ENCODE data around the gene TNFRSF1B. TPM values are rescaled to one million over a fixed set of nuclear protein-coding genes. Genes with fewer than 3 reads are reported as not detected.
A peak's percentile ranks its signal among the peaks of the same experiment; 100 is the strongest.

TNFRSF1B gene
- total RNA-seq, 4 donors from 2014 or later, result 10.9 to 34.9 (median 31.0) TPM

- Histone ChIP-seq H3K4me3 (no peak overlapping the region), H3K4me1 (no peaks in the 10 kb centered on the region), H3K36me3 (peaks cover 0 to 41% of the 10 kb centered on the region in 2 donors), H3K27me3 (peaks cover 12% of the 10 kb centered on the region), H3K27ac (no peak overlapping the region), H3K9me3 (no peaks in the 10 kb centered on the region)
- WGBS, 2 donors (ENCODE audit: low coverage in 1 of 2), result 69 to 85% methylated on average over 3 to 5 of the region's 14 CpGs
- ATAC-seq, result no peak
- TF ChIP-seq CTCF (IDR thresholded peaks at IDR 0.05), result no peak
- no peak for TF ChIP-seq EP300 (IDR thresholded peaks at IDR 0.05)
- no peak for TF ChIP-seq POLR2AphosphoS5 (IDR thresholded peaks at IDR 0.05)
- no peak for TF ChIP-seq POLR2A (IDR thresholded peaks at IDR 0.05)
Observed at GRCh38 chr1:12194666-12195216, 27.9 kb downstream of the TNFRSF1B start.

- TF ChIP-seq POLR2AphosphoS5 (IDR thresholded peaks at IDR 0.05) (no peak), CTCF (IDR thresholded peaks at IDR 0.05) (no peak), EP300 (IDR thresholded peaks at IDR 0.05) (no peak), POLR2A (IDR thresholded peaks at IDR 0.05) (no peak)
- Histone ChIP-seq H3K27me3 (peaks cover 12% of the 10 kb centered on the region), H3K4me1 (no peaks in the 10 kb centered on the region), H3K27ac (no peak overlapping the region), H3K36me3 (peaks cover 0 to 46% of the 10 kb centered on the region in 2 donors), H3K4me3 (no peak overlapping the region), H3K9me3 (no peaks in the 10 kb centered on the region)
- 40% methylated on average over 1 of the region's 3 CpGs; no CpG with 5 or more reads in 1 of the 2 donors for WGBS, 2 donors (ENCODE audit: low coverage in 1 of 2)
- no peak for ATAC-seq
Observed at GRCh38 chr1:12195416-12195815, 28.6 kb downstream of the TNFRSF1B start.

- 28 to 67% methylated on average over 8 to 13 of the region's 20 CpGs for WGBS, 2 donors (ENCODE audit: low coverage in 1 of 2)
- H3K27ac ChIP-seq, result peak overlapping the region in 1 of 4 donors; percentile 29
- ATAC-seq, result peak; percentile 76
Observed at GRCh38 chr1:12196641-12197482, 30.1 kb downstream of the TNFRSF1B start.

GRCh38 chr1:12197483-12197880 is 30.7 kb downstream of the TNFRSF1B start:
- Histone ChIP-seq H3K27me3 (peaks cover 12% of the 10 kb centered on the region), H3K27ac (no peak overlapping the region), H3K36me3 (peaks cover 0 to 45% of the 10 kb centered on the region in 2 donors), H3K4me1 (no peaks in the 10 kb centered on the region), H3K4me3 (no peak overlapping the region), H3K9me3 (no peaks in the 10 kb centered on the region)
- TF ChIP-seq POLR2AphosphoS5 (IDR thresholded peaks at IDR 0.05), result no peak
- no peak for ATAC-seq
- WGBS, 2 donors (ENCODE audit: low coverage in 1 of 2), result 90% methylated on average over 5 of the region's 7 CpGs; no CpG with 5 or more reads in 1 of the 2 donors

More at GRCh38 chr1:12196641-12197482, 30.1 kb downstream of the TNFRSF1B start:
- H3K27me3 ChIP-seq, result peaks cover 12% of the 10 kb centered on the region
- H3K4me1 ChIP-seq, result no peaks in the 10 kb centered on the region
- no peak for TF ChIP-seq EP300 (IDR thresholded peaks at IDR 0.05)
- TF ChIP-seq POLR2AphosphoS5 (IDR thresholded peaks at IDR 0.05), result no peak
- TF ChIP-seq CTCF (IDR thresholded peaks at IDR 0.05), result peak in 1 of 4 experiments; percentile 11
- no peaks in the 10 kb centered on the region for H3K9me3 ChIP-seq
- H3K4me3 ChIP-seq, result no peak overlapping the region
- H3K36me3 ChIP-seq, result peaks cover 0 to 44% of the 10 kb centered on the region in 2 donors

- H3K36me3 ChIP-seq, result peaks cover 0 to 33% of the 10 kb centered on the region in 2 donors
- H3K27me3 ChIP-seq, result peaks cover 12% of the 10 kb centered on the region
- H3K4me1 ChIP-seq, result no peaks in the 10 kb centered on the region
- no peak for ATAC-seq
- TF ChIP-seq POLR2AphosphoS5 (IDR thresholded peaks at IDR 0.05) (no peak), POLR2A (IDR thresholded peaks at IDR 0.05) (no peak), CTCF (IDR thresholded peaks at IDR 0.05) (no peak), EP300 (IDR thresholded peaks at IDR 0.05) (no peak)
- H3K27ac ChIP-seq, result no peak overlapping the region
- 82 to 89% methylated on average over 7 of the region's 7 CpGs for WGBS, 2 donors (ENCODE audit: low coverage in 1 of 2)
- no peak overlapping the region for H3K4me3 ChIP-seq
- no peaks in the 10 kb centered on the region for H3K9me3 ChIP-seq
Observed at GRCh38 chr1:12200208-12200607, 33.4 kb downstream of the TNFRSF1B start.

All from gastroesophageal sphincter (tissue), 4 donors.